ENCODE data around the gene ABR. TPM values are rescaled to one million over a fixed set of nuclear protein-coding genes. Genes with fewer than 3 reads are reported as not detected.
A peak's percentile ranks its signal among the peaks of the same experiment; 100 is the strongest.
"Not testable (repeated sequence)": the region's sequence is repeated elsewhere in the genome, so short reads cannot be mapped to it uniquely, and the experiment has no call there.

Gene ABR
- total RNA-seq, 1 donor from 2014 or later, result 63.6 TPM

DNA sequence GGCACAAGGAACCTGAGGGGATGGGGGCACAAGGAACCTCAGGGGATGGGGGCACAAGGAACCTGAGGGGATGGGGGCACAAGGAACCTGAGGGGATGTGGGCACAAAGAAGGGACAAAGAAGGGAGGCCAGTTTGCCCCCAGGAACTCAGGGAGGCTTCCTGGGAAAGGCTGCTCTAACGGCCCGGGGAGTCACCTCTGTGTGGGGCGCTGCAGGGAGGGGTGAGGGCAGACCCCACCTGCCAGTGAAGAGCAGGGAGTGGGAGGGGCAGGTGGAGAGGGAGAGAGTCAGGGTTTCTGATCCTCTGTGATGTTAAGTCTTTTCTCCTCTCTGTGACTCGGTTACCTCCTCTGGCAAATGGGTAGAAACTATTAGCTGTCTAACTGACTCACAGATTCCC, 125.1 kb downstream of the ABR start:
- H3K27me3 Mint-ChIP-seq, result no peaks in the 10 kb centered on the region
- peaks cover 9% of the 10 kb centered on the region for H3K4me1 Mint-ChIP-seq (ENCODE audit: unreplicated experiment)
- no peaks in the 10 kb centered on the region for H3K9me3 Mint-ChIP-seq

DNA sequence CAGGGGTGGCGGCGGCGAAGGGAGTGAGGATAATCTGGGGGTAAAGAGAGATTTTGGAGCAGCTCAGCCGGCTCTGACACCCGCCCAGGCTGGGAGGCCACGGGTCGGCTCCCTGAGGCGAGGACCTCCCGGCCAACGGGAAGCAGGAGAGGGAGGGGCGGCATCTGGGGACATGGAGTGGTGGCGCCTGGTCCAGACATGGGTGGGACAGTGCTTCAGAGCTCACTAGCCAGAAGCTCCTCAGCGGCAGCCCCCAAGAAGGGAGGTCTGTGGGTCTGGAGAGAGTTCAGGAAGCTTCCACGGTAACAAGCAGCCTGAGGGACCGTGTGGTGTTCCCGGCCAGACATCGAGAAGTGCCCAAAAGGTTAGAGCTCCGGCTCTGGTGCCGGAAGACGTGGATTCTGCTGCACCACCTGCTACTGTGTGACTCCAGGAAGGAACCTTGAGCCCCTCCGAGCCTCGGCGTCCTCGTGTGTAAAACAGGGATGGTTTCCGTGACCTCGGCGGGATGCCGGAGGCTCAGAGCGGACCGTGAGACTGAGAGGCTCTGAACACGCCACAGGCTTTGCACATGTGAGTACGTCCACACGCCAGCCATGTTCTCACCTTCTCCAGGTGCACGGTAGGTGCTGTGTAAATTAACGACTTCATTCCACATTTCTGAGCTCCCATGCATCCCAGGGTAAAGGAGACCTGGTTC, 126.0 kb downstream of the ABR start:
- TF ChIP-seq, protein P1, sequence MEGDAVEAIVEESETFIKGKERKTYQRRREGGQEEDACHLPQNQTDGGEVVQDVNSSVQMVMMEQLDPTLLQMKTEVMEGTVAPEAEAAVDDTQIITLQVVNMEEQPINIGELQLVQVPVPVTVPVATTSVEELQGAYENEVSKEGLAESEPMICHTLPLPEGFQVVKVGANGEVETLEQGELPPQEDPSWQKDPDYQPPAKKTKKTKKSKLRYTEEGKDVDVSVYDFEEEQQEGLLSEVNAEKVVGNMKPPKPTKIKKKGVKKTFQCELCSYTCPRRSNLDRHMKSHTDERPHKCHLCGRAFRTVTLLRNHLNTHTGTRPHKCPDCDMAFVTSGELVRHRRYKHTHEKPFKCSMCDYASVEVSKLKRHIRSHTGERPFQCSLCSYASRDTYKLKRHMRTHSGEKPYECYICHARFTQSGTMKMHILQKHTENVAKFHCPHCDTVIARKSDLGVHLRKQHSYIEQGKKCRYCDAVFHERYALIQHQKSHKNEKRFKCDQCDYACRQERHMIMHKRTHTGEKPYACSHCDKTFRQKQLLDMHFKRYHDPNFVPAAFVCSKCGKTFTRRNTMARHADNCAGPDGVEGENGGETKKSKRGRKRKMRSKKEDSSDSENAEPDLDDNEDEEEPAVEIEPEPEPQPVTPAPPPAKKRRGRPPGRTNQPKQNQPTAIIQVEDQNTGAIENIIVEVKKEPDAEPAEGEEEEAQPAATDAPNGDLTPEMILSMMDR (conservative IDR thresholded peaks at IDR 0.05), result no peak
- no peaks in the 10 kb centered on the region for H3K9me3 Mint-ChIP-seq
- H3K4me1 Mint-ChIP-seq (ENCODE audit: unreplicated experiment), result peaks cover 9% of the 10 kb centered on the region
- H3K36me3 Mint-ChIP-seq, result peaks cover 14% of the 10 kb centered on the region
- H3K4me3 Mint-ChIP-seq, result no peak overlapping the region
- H3K27ac Mint-ChIP-seq, result no peak overlapping the region
- DNase-seq (ENCODE audit: extremely low spot score, unreplicated experiment), result no peak
- no peaks in the 10 kb centered on the region for H3K27me3 Mint-ChIP-seq

More for the DNA sequence above, 125.1 kb downstream of the ABR start:
- Mint-ChIP-seq H3K36me3 (peaks cover 22% of the 10 kb centered on the region), H3K27ac (no peak overlapping the region), H3K4me3 (no peak overlapping the region)
- TF ChIP-seq, protein P1 (conservative IDR thresholded peaks at IDR 0.05), result no peak
- no peak for DNase-seq (ENCODE audit: extremely low spot score, unreplicated experiment)

DNA sequence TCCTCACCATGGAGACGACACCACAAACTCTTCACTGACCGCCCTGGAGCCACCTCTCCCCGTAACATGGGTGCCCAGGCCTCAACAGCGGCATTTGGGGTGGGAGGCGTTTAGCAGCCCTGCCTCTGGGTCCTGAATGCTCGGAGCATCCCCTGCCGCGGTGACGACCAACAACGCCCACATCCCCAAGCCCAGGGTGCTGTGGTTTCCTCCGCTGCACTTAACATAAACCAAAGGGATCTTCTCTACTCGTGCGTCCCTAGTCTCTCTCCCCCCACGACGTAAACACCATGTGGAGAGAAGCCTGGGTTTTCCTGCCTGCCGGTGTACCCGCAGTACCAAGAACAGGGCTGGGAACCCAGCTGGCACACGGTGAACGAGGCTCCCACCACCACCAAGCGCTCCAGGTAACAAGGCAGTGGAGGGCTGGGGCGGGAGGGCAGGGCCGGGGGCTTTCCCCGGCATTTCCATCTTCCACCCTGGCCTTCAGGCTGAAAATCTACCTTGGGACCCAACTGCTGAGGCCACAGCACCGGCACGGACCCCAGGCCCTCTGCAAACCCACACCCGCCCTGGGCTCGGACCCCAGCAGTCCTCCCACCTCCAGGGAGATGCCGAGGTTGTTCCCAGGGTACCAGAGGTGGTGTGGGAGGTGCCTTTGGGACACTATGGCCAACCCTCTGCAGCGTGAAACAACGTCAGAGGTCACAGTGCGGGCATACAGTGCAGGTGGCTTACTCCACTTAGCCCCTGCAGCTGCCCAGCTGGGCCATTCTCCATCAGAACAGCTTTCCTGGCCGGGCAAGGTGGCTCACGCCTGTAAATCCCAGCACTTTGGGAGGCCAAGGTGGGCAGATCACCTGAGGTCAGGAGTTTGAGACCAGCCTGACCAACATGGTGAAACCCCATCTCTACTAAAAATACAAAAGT, 128.5 kb downstream of the ABR start:
- Mint-ChIP-seq H3K9me3 (no peaks in the 10 kb centered on the region), H3K4me3 (no peak overlapping the region), H3K36me3 (no peaks in the 10 kb centered on the region), H3K27me3 (no peaks in the 10 kb centered on the region), H3K4me1 (ENCODE audit: unreplicated experiment) (peaks cover 11% of the 10 kb centered on the region), H3K27ac (peak overlapping the region; percentile 39)
- no peak for DNase-seq (ENCODE audit: extremely low spot score, unreplicated experiment)
- TF ChIP-seq, protein P1 (conservative IDR thresholded peaks at IDR 0.05), result no peak

DNA sequence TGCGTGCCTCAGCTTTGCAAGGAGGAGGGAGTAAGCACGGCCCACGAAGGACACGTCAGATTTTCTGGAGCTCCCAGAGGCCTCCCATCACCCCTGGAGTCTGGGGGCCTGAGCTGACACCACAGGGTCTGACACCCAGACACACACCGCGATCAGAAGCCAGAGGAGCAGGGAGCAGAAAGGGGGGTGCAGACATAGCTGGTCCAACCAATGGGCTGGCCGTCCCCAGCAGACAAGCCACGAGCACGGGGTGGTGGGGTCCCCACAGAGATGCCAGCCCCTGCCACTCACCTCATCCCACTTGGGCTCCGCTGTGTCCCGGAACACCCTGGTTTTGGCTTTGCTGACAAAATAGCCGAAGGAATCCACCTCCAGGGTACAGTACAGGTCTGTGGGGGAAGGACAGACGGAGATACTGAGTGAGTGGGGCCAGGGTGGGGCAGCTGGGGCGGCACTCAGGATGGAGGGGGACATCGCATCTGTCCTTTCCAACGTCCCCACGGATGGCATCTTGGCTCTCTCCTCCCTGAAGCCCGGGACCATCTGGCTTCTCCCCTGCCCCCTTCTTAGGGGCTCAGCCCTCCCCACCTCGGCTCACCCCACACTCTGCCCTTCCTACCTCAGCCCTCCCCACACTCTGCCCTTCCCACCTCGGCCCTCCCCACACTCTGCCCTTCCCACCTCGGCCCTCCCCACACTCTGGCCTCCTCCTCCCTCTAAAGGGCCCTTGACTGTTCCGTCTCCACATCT, 129.4 kb downstream of the ABR start:
- no peaks in the 10 kb centered on the region for H3K36me3 Mint-ChIP-seq
- no peaks in the 10 kb centered on the region for H3K27me3 Mint-ChIP-seq
- H3K9me3 Mint-ChIP-seq, result no peaks in the 10 kb centered on the region
- no peak overlapping the region for H3K4me3 Mint-ChIP-seq
- no peak for DNase-seq (ENCODE audit: extremely low spot score, unreplicated experiment)
- H3K4me1 Mint-ChIP-seq (ENCODE audit: unreplicated experiment), result peaks cover 10% of the 10 kb centered on the region
- peak overlapping the region; percentile 39 for H3K27ac Mint-ChIP-seq
- TF ChIP-seq, protein P1 (conservative IDR thresholded peaks at IDR 0.05), result no peak

DNA sequence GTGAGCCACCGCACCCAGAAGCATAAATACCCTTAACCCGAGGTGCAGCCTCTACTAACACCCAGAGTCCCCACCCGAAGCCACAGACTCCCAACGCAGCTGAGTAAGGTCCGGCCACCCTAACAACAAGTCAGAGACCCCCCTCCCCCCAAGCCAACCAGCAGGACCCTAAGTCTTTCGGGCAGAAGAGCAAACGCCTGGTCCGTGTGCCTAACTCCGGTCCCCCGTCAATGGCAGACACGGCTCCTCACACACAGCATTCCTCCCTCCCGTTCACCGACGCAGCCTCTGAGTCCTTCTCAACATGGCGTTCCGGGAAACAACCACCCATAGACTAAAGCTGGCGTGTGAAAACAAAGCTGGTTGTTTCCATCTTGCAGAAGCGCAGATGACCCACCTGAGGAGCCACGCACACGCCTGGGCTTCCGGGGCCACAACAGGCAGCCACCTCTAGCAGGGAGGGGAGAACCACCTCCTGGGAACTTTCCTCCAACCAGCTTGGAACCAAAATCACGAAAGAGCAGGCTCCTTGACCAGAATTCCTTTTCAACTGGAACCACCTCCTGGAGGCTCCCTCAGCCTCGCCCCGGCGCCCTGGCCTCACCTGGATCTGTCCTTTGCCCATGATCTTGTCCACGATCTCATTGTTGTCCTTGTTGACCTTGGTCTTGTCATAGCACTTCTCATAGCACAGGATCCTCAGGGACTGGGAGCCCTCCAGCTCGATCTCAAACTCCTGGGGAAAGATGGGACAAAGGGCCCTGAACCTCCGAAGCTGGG, 130.1 kb downstream of the ABR start:
- no peak overlapping the region for H3K4me3 Mint-ChIP-seq
- H3K27me3 Mint-ChIP-seq, result no peaks in the 10 kb centered on the region
- no peak overlapping the region for H3K27ac Mint-ChIP-seq
- TF ChIP-seq, protein P1 (conservative IDR thresholded peaks at IDR 0.05), result no peak
- H3K4me1 Mint-ChIP-seq (ENCODE audit: unreplicated experiment), result peaks cover 17% of the 10 kb centered on the region
- H3K9me3 Mint-ChIP-seq, result no peaks in the 10 kb centered on the region
- no peak for DNase-seq (ENCODE audit: extremely low spot score, unreplicated experiment)
- no peaks in the 10 kb centered on the region for H3K36me3 Mint-ChIP-seq

DNA sequence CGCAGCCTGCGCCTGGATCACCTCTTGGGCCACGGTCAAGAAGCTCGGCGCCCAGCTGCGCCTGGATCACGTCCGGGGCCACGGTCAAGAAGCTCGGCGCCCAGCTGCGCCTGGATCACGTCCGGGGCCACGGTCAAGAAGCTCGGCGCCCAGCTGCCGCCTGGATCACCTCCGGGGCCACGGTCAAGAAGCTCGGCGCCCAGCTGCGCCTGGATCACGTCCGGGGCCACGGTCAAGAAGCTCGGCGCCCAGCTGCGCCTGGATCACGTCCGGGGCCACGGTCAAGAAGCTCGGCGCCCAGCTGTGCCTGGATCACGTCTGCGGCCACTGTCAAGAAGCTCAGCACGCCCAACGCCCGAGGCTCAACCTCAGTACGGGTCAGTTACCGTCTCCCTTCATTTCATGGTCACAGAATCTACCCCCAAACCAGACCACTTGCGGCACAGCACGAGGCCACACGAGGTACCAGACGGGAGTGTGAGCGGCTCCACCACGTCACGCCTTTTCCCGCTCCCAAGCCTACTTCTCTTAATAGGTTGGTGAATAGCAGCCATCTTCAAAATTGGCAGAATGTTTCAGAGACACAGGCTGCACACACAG, 131.2 kb downstream of the ABR start:
- not testable (repeated sequence) for H3K27ac Mint-ChIP-seq; H3K27me3 Mint-ChIP-seq; H3K36me3 Mint-ChIP-seq; DNase-seq (ENCODE audit: extremely low spot score, unreplicated experiment); H3K4me3 Mint-ChIP-seq; H3K9me3 Mint-ChIP-seq
- peaks cover 19% of the 10 kb centered on the region for H3K4me1 Mint-ChIP-seq (ENCODE audit: unreplicated experiment)

Measured in type B pancreatic cell (in vitro differentiated cells).